Transverse colon (tissue), 4 donors: ENCODE results near the gene ARTN. TPM values are rescaled to one million over a fixed set of nuclear protein-coding genes. Genes with fewer than 3 reads are reported as not detected.

Source experiments
- DNase-seq: peaks from one replicate; pipeline ENCODE4 v3.0.0-alpha.2; 2019
- H3K27ac ChIP-seq, 4 donors: fragments of 200-600 bp; sonication (generic); 2 replicates each; pipeline ENCODE4 v1.5.1; 2016 to 2018; ENCODE audit warnings: inconsistent platforms in 4 of 4
- H3K27me3 ChIP-seq: fragments of 200-600 bp; sonication (generic); 2 replicates; pipeline ENCODE4 v1.5.1; 2017; ENCODE audit warnings: inconsistent platforms
- H3K36me3 ChIP-seq, 4 donors: fragments of 200-600 bp; sonication (generic); 2 replicates each; pipeline ENCODE4 v1.5.1; 2017 to 2019; ENCODE audit warnings: inconsistent platforms in 4 of 4
- H3K4me1 ChIP-seq, 4 donors: fragments of 200-600 bp; sonication (generic); 2 replicates each; pipeline ENCODE4 v1.5.1; 2017 to 2020; ENCODE audit warnings: inconsistent platforms in 4 of 4
- H3K4me3 ChIP-seq, 4 donors: fragments of 200-600 bp; sonication (generic); 1 replicate in 1 of 4; 2 replicates in 3 of 4; pipeline versions ENCODE4 v1.5.1 to v1.6.1; 2017 to 2019; ENCODE audit warnings: inconsistent platforms in 4 of 4
- H3K9me3 ChIP-seq, 2 donors: fragments of 200-600 bp; sonication (generic); 2 replicates each; pipeline ENCODE4 v1.5.1; 2017 to 2019; ENCODE audit warnings: inconsistent platforms in 2 of 2
- EP300 ChIP-seq: sonication (generic); formaldehyde crosslinking; IDR thresholded peaks from one replicate; pipeline ENCODE4 v1.6.1; 2017; ENCODE audit warnings: antibody characterized with exemption, low read depth
- POLR2A ChIP-seq: fragments of 450-650 bp; IDR thresholded peaks from one replicate; pipeline ENCODE4 v1.6.1; 2016; ENCODE audit warnings: antibody characterized with exemption, mild to moderate bottlenecking, moderate library complexity
- POLR2AphosphoS5 ChIP-seq, 3 donors: sonication (generic); formaldehyde crosslinking; IDR thresholded peaks; one replicate each; pipeline ENCODE4 v1.6.1; 2016; ENCODE audit warnings: antibody characterized with exemption in 3 of 3
- WGBS, 2 donors: methylation state at CpG; one replicate each; pipeline ENCODE4 v1.1.5; 2018; ENCODE audit warnings: low coverage in 1 of 2; 5-methylcytosine and 5-hydroxymethylcytosine counted together
- in situ Hi-C, 4 donors: fragments of 200-750 bp; cut with MboI; loops; one replicate each; pipeline versions ENCODE4 v1.15.0 to v1.15.1; 2017; ENCODE audit warnings: low sequenced_read_pairs in 3 of 4, low pct_ligation_motif_present in 1 of 4, low pct_unique_long_range_greater_than_20kb in 1 of 4
- intact Hi-C: fragments of 100-400 bp; cut with DNase I; formaldehyde crosslinking; loops from one replicate; pipeline ENCODE4 v1.15.1; 2023; ENCODE audit warnings: low total_unique reads
- total RNA-seq, 4 donors: library from RNA; depleted of rRNA; stranded (reverse); fragments of >200 nt; gene quantifications; one replicate each; pipeline ENCODE4 v1.1.0, GENCODE V29; 2016
- TF ChIP-seq, protein P1 (sequence below), 5 experiments: fragments of 200-600 bp in 3 of 5; fragments of 450-650 bp in 2 of 5; sonication (generic) in 3 of 5; IDR thresholded peaks; 1 replicate in 2 of 5; 2 replicates in 3 of 5; pipeline ENCODE4 v1.5.1; 2016 to 2017; ENCODE audit warnings: antibody characterized with exemption in 5 of 5, inconsistent platforms in 3 of 5, mild to moderate bottlenecking in 2 of 5, moderate library complexity in 1 of 5

The ARTN gene
- total RNA-seq, 4 donors from 2014 or later = 0.96 to 17.5 (median 1.9) TPM

- peak in 2 of 3 donors; percentile 45 to 48 for TF ChIP-seq POLR2AphosphoS5 (IDR thresholded peaks at IDR 0.05)
- no peak for TF ChIP-seq EP300
- DNase-seq = no peak
- in situ Hi-C loops = loop anchor here in 1 of 4 donors (25.0 kb wide), 1 partner anchor 412 kb away; the partner anchor contains the start of gene PTPRF
- intact Hi-C loops = no loop called here
- Histone ChIP-seq H3K27me3 (no peaks in the 10 kb centered on the region), H3K4me1 (peaks cover 14 to 34% (median 23%) of the 10 kb centered on the region in 4 donors), H3K36me3 (no peaks in the 10 kb centered on the region), H3K4me3 (no peak overlapping the region), H3K27ac (no peak overlapping the region), H3K9me3 (no peaks in the 10 kb centered on the region)
- 83% methylated on average over 11 of the region's 13 CpGs; no CpG with 5 or more reads in 1 of the 2 donors for WGBS, 2 donors
Measured at GRCh38 chr1:43949678-43950077, 16.1 kb downstream of the ARTN start.

GRCh38 chr1:43951021-43951985, 17.7 kb downstream of the ARTN start:
- in situ Hi-C loops (no loop called here), intact Hi-C loops (no loop called here)
- H3K4me1 ChIP-seq = peaks cover 14 to 20% (median 16%) of the 10 kb centered on the region in 4 donors
- TF ChIP-seq POLR2A = no peak
- TF ChIP-seq, protein P1, sequence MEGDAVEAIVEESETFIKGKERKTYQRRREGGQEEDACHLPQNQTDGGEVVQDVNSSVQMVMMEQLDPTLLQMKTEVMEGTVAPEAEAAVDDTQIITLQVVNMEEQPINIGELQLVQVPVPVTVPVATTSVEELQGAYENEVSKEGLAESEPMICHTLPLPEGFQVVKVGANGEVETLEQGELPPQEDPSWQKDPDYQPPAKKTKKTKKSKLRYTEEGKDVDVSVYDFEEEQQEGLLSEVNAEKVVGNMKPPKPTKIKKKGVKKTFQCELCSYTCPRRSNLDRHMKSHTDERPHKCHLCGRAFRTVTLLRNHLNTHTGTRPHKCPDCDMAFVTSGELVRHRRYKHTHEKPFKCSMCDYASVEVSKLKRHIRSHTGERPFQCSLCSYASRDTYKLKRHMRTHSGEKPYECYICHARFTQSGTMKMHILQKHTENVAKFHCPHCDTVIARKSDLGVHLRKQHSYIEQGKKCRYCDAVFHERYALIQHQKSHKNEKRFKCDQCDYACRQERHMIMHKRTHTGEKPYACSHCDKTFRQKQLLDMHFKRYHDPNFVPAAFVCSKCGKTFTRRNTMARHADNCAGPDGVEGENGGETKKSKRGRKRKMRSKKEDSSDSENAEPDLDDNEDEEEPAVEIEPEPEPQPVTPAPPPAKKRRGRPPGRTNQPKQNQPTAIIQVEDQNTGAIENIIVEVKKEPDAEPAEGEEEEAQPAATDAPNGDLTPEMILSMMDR (IDR thresholded peaks at IDR 0.05) = no peak
- TF ChIP-seq POLR2AphosphoS5 (IDR thresholded peaks at IDR 0.05) = no peak
- no peak for TF ChIP-seq EP300
- WGBS, 2 donors = 92 to 93% methylated on average over 3 to 4 of the region's 4 CpGs
- no peaks in the 10 kb centered on the region for H3K27me3 ChIP-seq
- no peaks in the 10 kb centered on the region for H3K36me3 ChIP-seq
- H3K27ac ChIP-seq = no peak overlapping the region
- no peak overlapping the region for H3K4me3 ChIP-seq
- no peaks in the 10 kb centered on the region for H3K9me3 ChIP-seq
- DNase-seq = no peak

GRCh38 chr1:43952731-43953346, 19.2 kb downstream of the ARTN start:
- in situ Hi-C loops = no loop called here
- no peak overlapping the region for H3K27ac ChIP-seq
- H3K4me1 ChIP-seq = peaks cover 8 to 13% (median 9%) of the 10 kb centered on the region in 4 donors
- DNase-seq = no peak
- H3K9me3 ChIP-seq = no peaks in the 10 kb centered on the region
- TF ChIP-seq POLR2AphosphoS5 (IDR thresholded peaks at IDR 0.05) = no peak
- no peak for TF ChIP-seq EP300
- no peak for TF ChIP-seq POLR2A
- TF ChIP-seq, protein P1 (IDR thresholded peaks at IDR 0.05) = no peak
- peaks cover 0 to under 1% (median 0%) of the 10 kb centered on the region in 4 donors for H3K36me3 ChIP-seq
- H3K4me3 ChIP-seq = no peak overlapping the region
- WGBS, 2 donors = 83 to 88% methylated on average over 2 to 8 of the region's 8 CpGs
- no peaks in the 10 kb centered on the region for H3K27me3 ChIP-seq
- intact Hi-C loops = no loop called here

- no peak overlapping the region for H3K27ac ChIP-seq
- H3K27me3 ChIP-seq = no peaks in the 10 kb centered on the region
- peaks cover 3 to 8% (median 3%) of the 10 kb centered on the region in 4 donors for H3K4me1 ChIP-seq
- intact Hi-C loops = no loop called here
- H3K4me3 ChIP-seq = no peak overlapping the region
- DNase-seq = no peak
- in situ Hi-C loops = no loop called here
- TF ChIP-seq POLR2A (no peak), POLR2AphosphoS5 (IDR thresholded peaks at IDR 0.05) (no peak), EP300 (no peak)
- TF ChIP-seq, protein P1 (IDR thresholded peaks at IDR 0.05) = no peak
- WGBS, 2 donors = 86 to 100% methylated on average over 2 to 3 of the region's 3 CpGs
- peaks cover 0 to 6% (median 0%) of the 10 kb centered on the region in 4 donors for H3K36me3 ChIP-seq
- no peaks in the 10 kb centered on the region for H3K9me3 ChIP-seq
Measured at GRCh38 chr1:43953361-43953760, 19.8 kb downstream of the ARTN start.
